ENCODE measurements around the gene ADAMTS9.

- TF ChIP-seq CTCF (conservative IDR thresholded peaks at IDR 0.05; ENCODE audit: low read length): no peak
- TF ChIP-seq EZH2phosphoT487 (IDR thresholded peaks at IDR 0.05; ENCODE audit: borderline replicate concordance): no peak
Observed at GRCh38 chr3:64536166-64536565, 151.6 kb downstream of the ADAMTS9 start.

All from Loucy (cell line).